ENCODE measurements around the gene MMP19.
"Not testable (repeated sequence)": the region's sequence is repeated elsewhere in the genome, so short reads cannot be mapped to it uniquely, and the experiment has no call there.

MMP19 gene, protein sequence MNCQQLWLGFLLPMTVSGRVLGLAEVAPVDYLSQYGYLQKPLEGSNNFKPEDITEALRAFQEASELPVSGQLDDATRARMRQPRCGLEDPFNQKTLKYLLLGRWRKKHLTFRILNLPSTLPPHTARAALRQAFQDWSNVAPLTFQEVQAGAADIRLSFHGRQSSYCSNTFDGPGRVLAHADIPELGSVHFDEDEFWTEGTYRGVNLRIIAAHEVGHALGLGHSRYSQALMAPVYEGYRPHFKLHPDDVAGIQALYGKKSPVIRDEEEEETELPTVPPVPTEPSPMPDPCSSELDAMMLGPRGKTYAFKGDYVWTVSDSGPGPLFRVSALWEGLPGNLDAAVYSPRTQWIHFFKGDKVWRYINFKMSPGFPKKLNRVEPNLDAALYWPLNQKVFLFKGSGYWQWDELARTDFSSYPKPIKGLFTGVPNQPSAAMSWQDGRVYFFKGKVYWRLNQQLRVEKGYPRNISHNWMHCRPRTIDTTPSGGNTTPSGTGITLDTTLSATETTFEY

GRCh38 chr12:55842681-55843429 is at the start of gene MMP19:
MMP19 (minus strand) TSS chr12:55842936; CDS start chr12:55842830, 106 bp downstream.
- DNase-seq (ENCODE audit: low spot score) (no peak), FAIRE-seq (no peak)

GRCh38 chr12:55891310-55891709 is 48.6 kb upstream of the MMP19 start:
- FAIRE-seq = no peak

DNA sequence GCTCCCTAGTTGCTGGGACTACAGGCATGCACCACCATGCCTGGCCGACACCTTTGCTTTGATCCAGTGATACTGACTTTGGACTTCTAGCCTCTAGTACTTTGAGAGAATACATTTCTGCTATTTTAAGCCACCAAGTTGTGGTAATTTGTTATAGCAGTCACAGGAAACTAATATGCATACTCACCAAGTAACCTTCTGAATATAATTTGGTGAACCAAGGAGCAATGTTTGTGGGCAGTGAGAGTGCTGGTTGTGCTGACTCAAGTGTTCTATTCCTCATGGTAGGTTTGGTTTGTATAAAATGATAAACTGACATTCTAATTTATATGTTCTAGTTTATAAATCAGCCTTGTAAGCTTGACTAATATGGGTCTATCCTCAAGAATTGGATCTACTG is 42.4 kb upstream of the MMP19 start:
- FAIRE-seq = no peak
- no peak for DNase-seq (ENCODE audit: low spot score)

More at GRCh38 chr12:55891310-55891709, 48.6 kb upstream of the MMP19 start:
- no peak for DNase-seq (ENCODE audit: low spot score)

GRCh38 chr12:55877824-55878223 is 35.1 kb upstream of the MMP19 start:
- DNase-seq (ENCODE audit: low spot score) = no peak
- no peak for FAIRE-seq

GRCh38 chr12:55875704-55876467 is 33.1 kb upstream of the MMP19 start:
- no peak for DNase-seq (ENCODE audit: low spot score)
- no peak for FAIRE-seq

- no peak for FAIRE-seq
These were observed 31.7 kb upstream of the MMP19 start for GRCh38 chr12:55874443-55874842.

DNA sequence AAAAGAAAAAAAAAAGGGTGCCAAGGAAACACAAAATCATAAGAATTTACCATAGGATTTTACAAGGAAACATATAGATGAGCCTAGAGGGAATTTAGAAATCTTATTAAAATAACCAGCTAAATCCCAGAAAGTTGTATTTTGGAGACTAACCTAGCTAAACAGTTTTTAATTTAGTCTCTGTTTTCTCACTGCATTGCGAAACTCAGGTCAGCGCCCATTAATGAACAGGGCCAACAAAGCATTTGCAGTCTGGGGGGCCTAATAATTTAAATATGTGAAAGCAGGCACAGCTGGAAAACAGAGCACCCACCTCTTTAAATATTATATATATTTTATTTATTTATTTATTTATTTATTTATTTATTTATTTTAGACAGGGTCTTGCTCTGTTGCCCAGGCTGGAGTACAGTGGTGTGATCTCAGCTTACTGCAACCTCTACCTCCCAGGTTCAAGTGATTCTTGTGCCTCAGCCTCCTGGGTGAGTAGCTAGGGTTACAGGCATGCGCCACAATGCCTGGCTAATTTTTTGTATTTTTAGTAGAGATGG is 23.8 kb upstream of the MMP19 start:
- DNase-seq (ENCODE audit: low spot score); FAIRE-seq: not testable (repeated sequence)

More at GRCh38 chr12:55874443-55874842, 31.7 kb upstream of the MMP19 start:
- no peak for DNase-seq (ENCODE audit: low spot score)

DNA sequence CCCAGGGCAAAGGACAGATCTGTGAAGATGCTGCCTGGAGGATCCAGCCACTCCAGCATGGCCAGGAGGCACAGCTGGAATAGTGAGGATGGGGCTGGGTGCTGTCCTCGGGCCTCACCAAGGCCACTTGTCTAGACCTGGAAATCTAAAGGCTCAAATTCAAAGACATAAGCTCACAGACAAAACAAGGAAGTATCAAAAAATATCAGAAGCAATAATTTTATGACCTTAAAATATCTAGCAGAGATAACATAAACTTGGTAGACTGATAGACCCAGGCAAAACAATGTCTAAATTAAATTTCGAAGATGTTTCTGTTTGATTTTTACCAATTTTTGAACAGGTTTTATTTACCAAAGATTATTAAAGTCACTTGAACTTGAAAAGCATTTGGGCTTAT is 22.6 kb upstream of the MMP19 start:
- DNase-seq (ENCODE audit: low spot score) (no peak), FAIRE-seq (no peak)

GRCh38 chr12:55862931-55863330 is 20.2 kb upstream of the MMP19 start:
- FAIRE-seq; DNase-seq (ENCODE audit: low spot score): not testable (repeated sequence)

DNA sequence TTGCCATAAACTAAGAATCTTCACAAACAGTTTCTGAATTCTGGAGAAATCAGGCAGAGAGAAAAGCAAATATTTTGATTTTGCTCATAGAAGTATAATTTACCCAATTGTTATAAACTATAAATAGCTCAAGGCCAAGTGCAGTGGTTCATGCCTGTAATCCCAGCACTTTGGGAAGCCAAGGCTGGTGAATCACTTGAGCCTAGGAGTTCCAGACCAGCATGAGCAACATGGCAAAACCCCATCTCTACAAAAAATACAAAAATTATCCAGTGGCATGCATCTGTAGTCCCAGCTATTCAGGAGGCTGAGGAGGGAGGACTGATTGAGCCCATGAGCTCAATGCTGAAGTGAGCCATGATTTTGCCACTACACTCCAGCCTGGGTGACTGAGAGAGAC is 19.6 kb upstream of the MMP19 start:
- DNase-seq (ENCODE audit: low spot score) (no peak), FAIRE-seq (no peak)

DNA sequence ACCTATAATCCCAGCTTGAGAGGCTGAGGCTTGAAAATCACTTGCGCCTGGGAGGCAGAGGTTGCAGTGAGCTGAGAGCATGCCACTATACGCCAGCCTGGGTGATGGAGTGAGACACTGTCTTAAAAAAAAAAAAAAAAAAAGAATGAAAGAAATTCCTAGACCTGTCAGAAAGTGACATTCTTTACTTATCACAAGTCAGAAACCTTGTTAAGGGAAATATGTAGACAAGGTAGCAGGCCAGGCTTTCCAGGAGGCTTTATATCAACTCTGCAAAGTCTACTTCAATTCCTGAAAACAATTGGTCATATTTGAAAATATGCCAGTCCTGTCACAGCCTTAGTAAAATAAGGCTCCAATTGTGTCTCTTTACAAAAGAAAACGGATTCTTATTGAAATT is 19.1 kb upstream of the MMP19 start:
- FAIRE-seq (no peak), DNase-seq (ENCODE audit: low spot score) (no peak)

GRCh38 chr12:55861396-55861795 is 18.7 kb upstream of the MMP19 start:
- DNase-seq (ENCODE audit: low spot score) (no peak), FAIRE-seq (no peak)

DNA sequence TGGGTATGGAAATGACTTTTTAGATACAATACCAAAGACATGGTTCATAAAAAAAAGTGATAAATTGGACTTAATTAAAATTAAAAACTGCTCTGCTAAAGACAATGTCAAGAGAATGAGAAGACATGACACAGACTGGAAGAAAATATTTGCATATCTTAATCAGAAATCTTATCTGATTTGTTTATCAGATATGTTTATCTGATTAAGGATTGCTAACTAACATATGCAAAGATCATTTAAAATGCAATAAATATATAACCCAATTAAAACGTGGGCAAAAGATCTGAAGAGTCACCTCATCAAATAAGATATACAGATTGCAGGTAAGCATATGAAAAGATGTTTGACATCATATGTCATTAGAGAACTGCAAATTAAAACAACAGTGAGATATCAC is 10.0 kb upstream of the MMP19 start:
- no peak for FAIRE-seq
- no peak for DNase-seq (ENCODE audit: low spot score)

- DNase-seq (ENCODE audit: low spot score) = no peak
- no peak for FAIRE-seq
These were observed 8.2 kb upstream of the MMP19 start for GRCh38 chr12:55850893-55851292.

- no peak for DNase-seq (ENCODE audit: low spot score)
These were observed 7.7 kb upstream of the MMP19 start for GRCh38 chr12:55850401-55850800.

DNA sequence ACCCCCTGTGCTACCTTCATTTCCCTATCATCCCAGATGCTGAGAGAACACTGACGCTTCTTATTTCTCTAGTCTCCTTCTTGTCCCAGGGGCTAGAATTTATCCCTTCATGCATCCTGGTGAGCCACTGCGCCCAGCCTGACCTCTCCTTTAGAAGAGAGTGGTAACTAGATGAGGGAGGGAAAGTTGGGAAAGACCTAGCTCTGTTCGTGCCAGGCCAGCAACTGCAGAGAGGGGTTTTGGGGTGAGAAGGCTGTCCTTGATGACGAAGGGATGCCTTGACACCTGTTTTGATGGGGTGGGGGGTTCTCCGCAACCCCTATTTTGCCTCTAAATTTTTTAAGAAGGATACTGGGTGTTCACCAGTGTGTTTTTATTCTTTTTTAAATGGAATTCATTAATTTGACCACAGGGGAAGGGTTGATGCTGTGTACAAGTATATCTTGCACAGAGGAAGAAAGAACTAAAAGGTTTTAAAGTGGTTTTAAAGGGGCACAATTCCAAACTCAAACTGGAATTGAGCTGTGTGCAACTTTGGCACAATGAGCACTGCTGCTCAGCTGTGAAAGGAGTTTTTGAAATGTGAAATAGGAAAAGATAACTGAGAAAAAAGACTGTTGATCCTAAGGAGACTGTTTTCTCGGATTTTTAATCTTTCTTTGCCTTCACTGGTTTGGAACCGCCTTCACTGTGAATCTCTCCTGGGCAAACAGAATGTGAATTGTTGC is 7.0 kb upstream of the MMP19 start:
- FAIRE-seq (no peak), DNase-seq (ENCODE audit: low spot score) (no peak)

More at GRCh38 chr12:55850401-55850800, 7.7 kb upstream of the MMP19 start:
- FAIRE-seq = no peak

DNA sequence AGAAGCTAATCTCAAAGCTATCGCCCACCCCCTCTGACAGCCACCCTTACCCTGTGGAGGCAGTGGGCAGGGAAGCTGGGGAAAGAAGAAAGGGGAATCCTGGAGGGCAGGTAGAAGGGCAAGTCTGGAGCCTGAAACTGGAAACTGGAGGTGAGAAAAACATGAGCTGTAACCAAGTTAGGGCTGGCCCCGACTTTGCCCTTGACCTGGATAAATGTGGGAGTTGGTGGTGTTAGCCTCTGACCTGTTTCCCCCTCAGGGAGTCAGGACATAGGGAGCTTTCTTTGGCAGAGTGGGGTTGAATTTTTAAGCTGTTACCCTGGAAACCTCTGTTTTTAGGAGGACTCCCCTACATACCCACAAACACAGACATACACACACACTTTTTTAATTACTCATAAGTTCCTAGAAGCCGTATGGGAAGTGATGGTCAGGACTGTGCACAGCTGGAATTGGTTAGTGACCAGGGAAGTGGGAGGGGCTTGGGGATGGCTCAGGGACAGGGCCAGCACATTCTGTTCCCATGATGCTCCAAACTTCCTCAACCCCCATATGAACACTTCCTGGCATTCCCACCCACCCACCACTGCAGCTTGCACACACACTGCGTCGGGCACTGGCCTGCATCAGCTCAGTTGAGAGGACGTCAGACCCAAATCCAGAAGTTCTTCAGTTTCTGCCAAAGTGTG is 5.0 kb upstream of the MMP19 start:
- FAIRE-seq (no peak), DNase-seq (ENCODE audit: low spot score) (peak; percentile 40)

GRCh38 chr12:55847033-55847432 is 4.3 kb upstream of the MMP19 start:
- no peak for FAIRE-seq

DNA sequence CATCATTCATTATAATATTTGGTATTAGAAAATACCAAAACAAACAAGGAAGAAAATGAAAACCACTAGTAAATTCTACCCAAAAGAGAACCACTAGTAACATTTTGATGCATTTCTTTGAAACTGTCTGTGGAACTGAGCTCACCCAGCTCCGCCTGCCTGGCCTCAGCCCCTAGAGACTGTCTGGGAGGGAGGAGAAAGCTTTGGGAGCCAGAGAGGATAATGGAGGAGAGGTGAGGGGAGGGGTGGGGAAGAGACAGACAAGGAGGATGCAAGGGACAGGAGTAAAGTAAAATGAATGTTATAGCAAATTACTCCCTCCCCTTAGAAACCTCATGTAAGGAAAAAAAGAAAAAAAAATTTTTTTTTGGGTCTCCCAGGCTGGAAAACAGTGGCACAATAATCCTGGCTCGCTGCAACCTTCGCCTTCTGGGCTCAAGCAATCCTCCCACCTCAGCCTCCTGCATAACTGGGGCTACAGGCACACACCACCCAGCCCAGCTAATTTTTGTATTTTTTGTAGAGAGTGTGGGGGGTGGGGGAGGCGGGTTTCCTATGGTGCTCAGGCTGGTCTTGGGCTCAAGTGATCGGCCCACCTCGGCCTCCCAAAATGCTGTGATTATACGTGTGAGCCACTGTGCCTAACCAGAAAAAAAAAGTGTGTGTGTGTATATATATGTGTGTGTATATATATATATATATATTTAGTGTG is 3.2 kb upstream of the MMP19 start:
- FAIRE-seq = no peak

More at GRCh38 chr12:55847033-55847432, 4.3 kb upstream of the MMP19 start:
- no peak for DNase-seq (ENCODE audit: low spot score)

More for the DNA sequence above, 3.2 kb upstream of the MMP19 start:
- no peak for DNase-seq (ENCODE audit: low spot score)
